Measurements from ENCODE around the gene OAS3.

OAS3 gene

GRCh38 chr12:112961074-112961473, 22.8 kb downstream of the OAS3 start:
- DNase-seq, result no peak

GRCh38 chr12:112961536-112961935, 23.3 kb downstream of the OAS3 start:
- no peak for DNase-seq

- DNase-seq, result no peak
These were observed 24.3 kb downstream of the OAS3 start for GRCh38 chr12:112962561-112962960.

DNA sequence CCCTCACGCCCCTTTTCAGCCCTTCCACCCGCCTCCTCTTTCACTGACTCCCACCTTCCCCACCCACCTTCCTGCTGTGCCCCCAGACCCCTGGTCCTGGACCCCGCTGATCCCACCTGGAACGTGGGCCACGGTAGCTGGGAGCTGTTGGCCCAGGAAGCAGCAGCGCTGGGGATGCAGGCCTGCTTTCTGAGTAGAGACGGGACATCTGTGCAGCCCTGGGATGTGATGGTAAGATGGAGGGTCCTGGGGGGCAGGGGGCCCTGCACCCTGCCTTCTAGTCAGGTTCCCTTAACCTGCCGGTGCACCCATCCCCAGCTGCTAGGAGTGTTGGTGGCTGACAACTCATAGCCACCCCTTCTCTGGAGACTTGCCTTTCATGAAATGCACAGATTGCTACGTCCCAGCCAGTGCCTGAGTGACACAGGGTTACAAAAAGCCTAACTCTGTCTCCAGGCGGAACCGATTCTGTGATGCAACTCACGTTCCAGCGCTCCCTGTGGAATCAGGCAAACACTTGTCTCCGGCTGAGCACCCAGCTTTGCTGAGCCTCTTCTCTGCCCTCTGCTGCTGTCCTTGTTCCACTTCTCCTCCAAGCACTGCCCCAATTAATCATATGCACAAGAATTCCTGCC, 25.1 kb downstream of the OAS3 start:
- DNase-seq, result no peak

- no peak for DNase-seq
These were observed 25.9 kb downstream of the OAS3 start for GRCh38 chr12:112964067-112964670.

- DNase-seq, result no peak
These were observed 26.6 kb downstream of the OAS3 start for GRCh38 chr12:112964915-112965314.

- no peak for DNase-seq
These were observed 27.4 kb downstream of the OAS3 start for GRCh38 chr12:112965643-112966042.

GRCh38 chr12:112967306-112967705, 29.0 kb downstream of the OAS3 start:
- no peak for DNase-seq

GRCh38 chr12:112967858-112968257, 29.6 kb downstream of the OAS3 start:
- DNase-seq, result no peak

- DNase-seq, result no peak
These were observed 31.5 kb downstream of the OAS3 start for GRCh38 chr12:112969547-112970306.

DNA sequence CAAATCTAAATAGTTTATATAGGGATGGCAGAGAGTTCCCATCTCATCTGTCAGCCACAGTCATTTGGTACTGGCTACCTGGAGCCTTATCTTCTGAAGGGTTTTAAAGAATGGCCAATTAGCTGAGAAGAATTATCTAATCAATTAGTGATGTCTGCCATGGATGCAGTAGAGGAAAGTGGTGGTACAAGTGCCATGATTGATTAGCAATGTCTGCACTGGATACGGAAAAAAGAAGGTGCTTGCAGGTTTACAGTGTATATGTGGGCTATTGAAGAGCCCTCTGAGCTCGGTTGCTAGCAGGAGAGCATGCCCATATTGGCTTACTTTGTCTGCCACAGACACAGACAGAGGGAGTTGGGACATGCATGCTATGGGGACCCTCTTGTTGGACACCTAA, 32.1 kb downstream of the OAS3 start:
- no peak for DNase-seq

GRCh38 chr12:112971248-112971647, 33.0 kb downstream of the OAS3 start:
- DNase-seq, result no peak

GRCh38 chr12:112973011-112973735, 34.9 kb downstream of the OAS3 start:
- DNase-seq, result no peak

- DNase-seq, result no peak
These were observed 35.6 kb downstream of the OAS3 start for GRCh38 chr12:112973818-112974231.

DNA sequence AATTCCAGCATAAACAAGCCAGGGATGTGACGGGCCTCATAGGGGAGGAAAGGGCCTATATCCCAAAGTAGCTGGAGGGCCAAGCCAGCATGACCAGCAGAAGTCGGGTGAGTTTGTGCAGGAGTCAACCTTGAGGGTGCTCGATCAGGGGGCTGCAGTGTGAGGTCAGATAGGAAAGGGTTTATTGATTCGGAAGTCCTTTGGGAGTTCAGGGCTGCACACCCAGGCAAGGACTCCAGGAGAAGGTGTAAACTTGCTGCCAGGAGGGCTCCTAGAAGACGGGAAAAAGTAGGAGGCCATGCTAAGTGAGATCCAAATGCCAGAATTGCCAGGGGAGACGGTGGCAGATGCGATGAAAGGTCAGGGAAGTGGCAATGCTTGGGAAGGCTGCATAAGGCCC, 36.6 kb downstream of the OAS3 start:
- no peak for DNase-seq

DNA sequence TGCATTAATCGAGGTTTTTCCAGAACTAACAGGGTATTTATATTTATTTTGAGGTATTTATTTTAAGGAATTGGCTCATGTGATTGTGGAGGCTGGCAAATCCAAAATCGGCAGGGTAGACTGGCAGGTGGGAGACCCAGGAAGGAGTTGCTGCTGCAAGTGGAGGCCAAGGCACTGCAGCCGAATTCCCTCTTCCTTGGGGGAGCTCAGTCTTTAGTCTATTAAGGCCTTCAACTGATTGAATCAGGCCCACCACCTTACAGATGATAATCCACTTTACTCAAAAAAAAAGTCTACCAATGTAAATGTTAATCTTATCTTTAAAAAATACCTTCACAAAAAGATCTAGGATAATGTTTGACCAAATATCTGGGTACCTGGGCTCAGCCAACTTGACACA, 38.9 kb downstream of the OAS3 start:
- no peak for DNase-seq

- DNase-seq, result no peak
These were observed 39.4 kb downstream of the OAS3 start for GRCh38 chr12:112977641-112978040.

DNA sequence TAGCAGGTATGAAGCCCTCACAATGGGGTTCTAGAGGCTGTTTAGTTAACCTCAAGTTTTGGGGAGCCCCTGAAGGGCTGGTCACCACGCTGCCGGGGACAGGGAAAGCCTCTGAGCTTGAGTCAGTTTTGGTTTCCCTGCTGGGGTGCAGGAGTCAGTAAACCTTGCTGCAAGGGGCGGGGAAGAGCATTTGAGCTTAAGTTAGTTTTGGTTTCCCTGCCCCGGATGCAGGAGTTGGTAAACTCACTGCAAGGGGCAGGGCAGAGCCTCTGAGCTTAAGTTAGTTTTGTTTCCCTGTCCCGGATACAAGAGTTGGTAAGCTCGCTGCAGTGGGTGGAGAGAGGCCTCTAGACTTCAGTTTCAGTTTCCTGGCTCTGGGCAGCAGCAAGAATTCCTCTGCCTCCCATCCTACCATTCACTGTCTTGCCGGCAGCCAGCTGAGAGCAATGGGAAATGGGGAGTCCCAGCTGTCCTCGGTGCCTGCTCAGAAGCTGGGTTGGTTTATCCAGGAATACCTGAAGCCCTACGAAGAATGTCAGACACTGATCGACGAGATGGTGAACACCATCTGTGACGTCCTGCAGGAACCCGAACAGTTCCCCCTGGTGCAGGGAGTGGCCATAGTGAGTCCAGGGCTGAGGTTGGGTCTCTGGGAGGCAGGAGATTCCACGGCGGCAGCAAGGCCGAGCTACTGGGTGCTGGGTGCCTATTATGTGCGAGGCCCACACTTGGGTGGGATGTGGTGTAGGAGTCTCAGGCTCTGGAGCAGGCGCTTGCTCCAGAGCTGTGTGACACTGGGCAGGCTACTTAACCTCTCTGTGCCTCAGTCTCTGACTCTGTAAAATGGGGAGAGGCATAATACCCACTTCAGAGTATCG, 40.1 kb downstream of the OAS3 start, which contains the start of gene OAS2:
TSS of gene OAS2 (plus strand) at position 357 of the 878 bp plus-strand sequence. CDS start at position 447, 90 bp downstream.
- DNase-seq, result peak; percentile 48

DNA sequence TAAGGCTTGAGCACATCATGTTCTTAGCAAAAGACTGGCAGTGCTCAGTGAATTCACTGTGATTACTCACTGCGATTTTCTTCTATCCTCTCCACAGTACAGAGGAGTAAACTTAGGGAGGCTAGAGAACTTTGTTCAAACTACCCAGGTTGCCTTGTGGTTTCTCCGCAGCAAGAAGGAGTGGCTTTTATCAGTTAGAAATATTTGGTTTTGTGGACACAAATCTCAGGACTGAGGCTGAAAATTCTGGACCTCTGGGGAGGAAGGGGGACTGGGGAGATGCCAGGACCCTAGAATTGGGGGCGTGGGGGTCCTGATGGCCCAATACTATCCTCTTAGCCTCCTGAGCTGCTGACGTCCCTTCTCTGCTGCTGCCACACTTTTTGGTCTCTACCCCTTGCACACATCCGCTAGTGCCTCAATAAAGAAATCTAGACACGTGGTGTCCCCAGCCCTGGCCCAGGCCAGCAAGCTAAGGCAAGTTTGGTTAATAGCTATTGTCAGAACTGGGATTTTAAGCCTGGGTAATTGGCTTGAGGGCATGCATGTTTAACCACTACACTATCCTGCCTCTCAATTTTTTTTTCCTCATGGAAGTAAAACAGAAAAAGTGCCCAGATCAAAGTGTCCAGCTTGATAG, 40.9 kb downstream of the OAS3 start:
- DNase-seq, result no peak

DNA sequence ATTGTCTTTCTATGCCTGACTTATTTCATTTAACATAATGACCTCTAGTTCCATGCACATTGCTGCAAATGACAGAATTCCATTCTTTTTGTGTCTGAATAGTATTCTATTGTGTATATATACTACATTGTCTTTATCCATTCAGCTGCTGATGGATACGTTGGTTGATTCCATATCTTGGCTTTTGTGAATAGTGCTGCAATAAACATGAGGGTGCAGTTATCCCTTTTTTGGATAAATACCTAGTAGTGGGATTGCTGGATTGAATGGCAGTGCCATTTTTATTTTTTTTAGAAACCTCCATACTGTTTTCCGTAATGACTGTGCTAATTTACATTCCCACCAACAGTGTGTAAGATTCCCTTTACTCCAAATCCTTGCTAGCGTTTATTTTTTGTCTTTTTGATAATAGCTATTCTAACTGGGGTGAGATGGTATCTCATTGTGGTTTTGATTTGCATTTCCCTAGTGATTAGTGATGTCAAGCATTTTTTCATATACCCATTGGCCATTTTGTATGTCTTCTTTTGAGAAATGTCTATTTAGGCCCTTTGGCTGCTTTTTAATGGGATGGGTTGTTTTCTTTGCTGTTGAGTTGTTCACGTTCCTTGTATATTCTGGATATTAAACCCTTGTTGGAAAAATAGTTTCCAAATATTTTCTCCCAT, 42.4 kb downstream of the OAS3 start:
- DNase-seq, result no peak

DNA sequence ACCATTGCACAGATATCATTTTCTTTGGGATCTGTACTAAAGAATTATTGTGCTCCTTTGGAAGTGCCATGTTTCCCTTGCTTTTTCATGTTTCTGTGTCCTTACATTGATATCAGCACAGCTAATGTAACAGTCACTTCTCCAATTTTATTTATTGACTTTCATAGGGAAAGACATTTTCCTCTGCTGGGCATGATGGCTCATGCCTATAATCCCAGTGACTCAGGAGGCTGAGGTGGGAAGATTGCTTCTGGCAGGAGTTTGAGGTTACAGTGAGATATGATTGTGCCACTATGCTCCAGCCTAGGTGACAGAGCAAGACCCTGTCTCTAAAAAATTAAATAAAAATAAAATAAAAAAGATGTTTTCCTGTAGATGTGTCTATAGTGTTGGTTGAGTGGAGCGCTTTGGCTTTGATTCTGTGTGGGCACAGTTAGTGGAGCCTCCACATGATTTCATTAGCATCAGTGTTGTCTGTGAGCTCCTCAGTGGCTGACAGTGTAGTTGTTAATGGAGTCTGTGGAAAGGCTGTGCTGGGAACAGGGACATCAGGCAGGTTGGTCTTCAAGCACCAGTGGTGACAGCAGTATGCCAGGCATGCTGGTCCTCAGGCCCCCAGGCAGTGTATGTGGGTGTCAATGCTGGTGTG, 47.5 kb downstream of the OAS3 start:
- DNase-seq, result no peak

Measured in effector CD8-positive, alpha-beta T cell (primary cell).